ENCODE measurements around the gene C9orf43. TPM values are rescaled to one million over a fixed set of nuclear protein-coding genes. Genes with fewer than 3 reads are reported as not detected.

C9orf43 gene
- total and polyA plus RNA-seq, 10 of the 15 experiments (the other 5 are each of a cell fraction or from before 2014, with no cell fraction given): 0.08 to 0.79 (median 0.55) TPM

DNA sequence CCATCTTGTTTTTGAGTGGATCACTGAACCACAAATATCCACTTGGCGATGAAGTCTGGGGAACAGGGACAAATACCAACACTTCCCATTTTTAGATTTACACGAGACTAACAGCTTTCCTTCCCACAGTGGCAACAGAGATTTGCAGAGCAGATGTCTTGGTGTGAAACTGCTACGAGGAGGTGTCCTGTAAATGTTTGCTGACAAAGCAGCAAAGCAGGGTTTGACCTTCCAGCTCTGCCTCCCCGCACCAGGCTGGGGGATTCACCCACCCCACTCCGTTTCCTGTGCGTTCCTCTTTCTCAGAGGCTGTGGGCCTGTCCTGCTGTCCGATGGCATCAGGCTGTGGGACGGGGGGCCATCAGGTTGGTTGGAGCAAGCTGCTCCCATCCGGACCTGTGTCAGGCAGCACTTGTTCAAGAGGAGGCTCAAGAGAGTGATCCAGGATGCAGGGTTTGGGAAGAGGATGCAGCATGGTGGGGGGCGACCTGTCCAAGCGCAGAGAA, 52.3 kb downstream of the C9orf43 start:
- no peak overlapping the region for H3K4me2 ChIP-seq (ENCODE audit: control insufficient read depth, insufficient read depth)
- ChIA-PET CTCF (no interaction called here), SMC1A (ENCODE audit: uncharacterized antibody, unreplicated experiment) (interaction anchor here (1.0 to 2.3 kb wide), 5 partner anchors 8 to 129 kb away, joined by 3 to 7 read pairs (median 3); no protein-coding TSS in a partner anchor), RAD21 (ENCODE audit: unreplicated experiment) (no interaction called here), POLR2A (no interaction called here)
- no peaks in the 10 kb centered on the region; the same call in 1 of the 3 replicates for H3K9me3 ChIP-seq (replicated peaks; ENCODE audit: control insufficient read depth, insufficient read depth, low read length)
- ATAC-seq (no peak), DNase-seq (ENCODE audit: low read depth, low spot score) (no peak), FAIRE-seq (no peak)
- H3K4me3 ChIP-seq: no peak overlapping the region
- H3K27me3 ChIP-seq (replicated peaks in 1 of 2; ENCODE audit: control insufficient read depth in 2 of 2, insufficient read depth in 2 of 2, low read length in 1 of 2): no peaks in the 10 kb centered on the region
- H3K79me2 ChIP-seq (ENCODE audit: control insufficient read depth, insufficient read depth, low read length): no peaks in the 10 kb centered on the region
- TF ChIP-seq CHD2 (IDR thresholded peaks at IDR 0.05; ENCODE audit: borderline replicate concordance, low read depth, low read length): no peak
- no peak for TF ChIP-seq HDAC6 (IDR thresholded peaks at IDR 0.05; ENCODE audit: unreplicated experiment)
- TF ChIP-seq SPI1 (IDR thresholded peaks at IDR 0.05; ENCODE audit: borderline replicate concordance, insufficient read depth, low read depth, low read length): no peak
- TF ChIP-seq, protein P1, sequence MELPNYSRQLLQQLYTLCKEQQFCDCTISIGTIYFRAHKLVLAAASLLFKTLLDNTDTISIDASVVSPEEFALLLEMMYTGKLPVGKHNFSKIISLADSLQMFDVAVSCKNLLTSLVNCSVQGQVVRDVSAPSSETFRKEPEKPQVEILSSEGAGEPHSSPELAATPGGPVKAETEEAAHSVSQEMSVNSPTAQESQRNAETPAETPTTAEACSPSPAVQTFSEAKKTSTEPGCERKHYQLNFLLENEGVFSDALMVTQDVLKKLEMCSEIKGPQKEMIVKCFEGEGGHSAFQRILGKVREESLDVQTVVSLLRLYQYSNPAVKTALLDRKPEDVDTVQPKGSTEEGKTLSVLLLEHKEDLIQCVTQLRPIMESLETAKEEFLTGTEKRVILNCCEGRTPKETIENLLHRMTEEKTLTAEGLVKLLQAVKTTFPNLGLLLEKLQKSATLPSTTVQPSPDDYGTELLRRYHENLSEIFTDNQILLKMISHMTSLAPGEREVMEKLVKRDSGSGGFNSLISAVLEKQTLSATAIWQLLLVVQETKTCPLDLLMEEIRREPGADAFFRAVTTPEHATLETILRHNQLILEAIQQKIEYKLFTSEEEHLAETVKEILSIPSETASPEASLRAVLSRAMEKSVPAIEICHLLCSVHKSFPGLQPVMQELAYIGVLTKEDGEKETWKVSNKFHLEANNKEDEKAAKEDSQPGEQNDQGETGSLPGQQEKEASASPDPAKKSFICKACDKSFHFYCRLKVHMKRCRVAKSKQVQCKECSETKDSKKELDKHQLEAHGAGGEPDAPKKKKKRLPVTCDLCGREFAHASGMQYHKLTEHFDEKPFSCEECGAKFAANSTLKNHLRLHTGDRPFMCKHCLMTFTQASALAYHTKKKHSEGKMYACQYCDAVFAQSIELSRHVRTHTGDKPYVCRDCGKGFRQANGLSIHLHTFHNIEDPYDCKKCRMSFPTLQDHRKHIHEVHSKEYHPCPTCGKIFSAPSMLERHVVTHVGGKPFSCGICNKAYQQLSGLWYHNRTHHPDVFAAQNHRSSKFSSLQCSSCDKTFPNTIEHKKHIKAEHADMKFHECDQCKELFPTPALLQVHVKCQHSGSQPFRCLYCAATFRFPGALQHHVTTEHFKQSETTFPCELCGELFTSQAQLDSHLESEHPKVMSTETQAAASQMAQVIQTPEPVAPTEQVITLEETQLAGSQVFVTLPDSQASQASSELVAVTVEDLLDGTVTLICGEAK (IDR thresholded peaks at IDR 0.05; ENCODE audit: borderline replicate concordance): no peak
- no peak for TF ChIP-seq NR2C2 (IDR thresholded peaks at IDR 0.05; ENCODE audit: borderline replicate concordance, control insufficient read depth, insufficient read length, low read depth)
- TF ChIP-seq CEBPZ (IDR thresholded peaks at IDR 0.05; ENCODE audit: low read depth, low read length): no peak
- TF ChIP-seq SP1 (IDR thresholded peaks at IDR 0.05; ENCODE audit: low read depth, low read length): no peak
- TF ChIP-seq ZBTB4 (CRISPR knock-in tag; IDR thresholded peaks at IDR 0.05): no peak
- TF ChIP-seq RB1 (IDR thresholded peaks at IDR 0.05; ENCODE audit: borderline replicate concordance): no peak
- TF ChIP-seq MEF2B (IDR thresholded peaks at IDR 0.05; ENCODE audit: partially characterized antibody, poor library complexity, severe bottlenecking): no peak
- TF ChIP-seq EZH2 (IDR thresholded peaks at IDR 0.05; ENCODE audit: borderline replicate concordance, control insufficient read depth, low read depth, low read length): no peak
- TF ChIP-seq CBX3 (IDR thresholded peaks at IDR 0.05; ENCODE audit: borderline replicate concordance, low read depth): no peak
- no peak for TF ChIP-seq SUPT20H (IDR thresholded peaks at IDR 0.05; ENCODE audit: borderline replicate concordance, control insufficient read depth, low read depth, low read length)
- intact Hi-C loops (cut with micrococcal nuclease; ENCODE audit: unreplicated experiment): no loop called here
- no peaks in the 10 kb centered on the region for H3K4me1 ChIP-seq (ENCODE audit: control insufficient read depth, insufficient read depth, low read length)
- in situ Hi-C loops (cut with MboI): loop anchor here (25.0 kb wide), 1 partner anchor 574 kb away; no protein-coding TSS in a partner anchor
- no peak overlapping the region for H3K27ac ChIP-seq (ENCODE audit: control insufficient read depth, insufficient read depth)
- no TSS peak for BruUV-seq (replicated peaks)
- H2AFZ ChIP-seq (ENCODE audit: control insufficient read depth, low read depth, low read length): no peak overlapping the region
- WGBS (ENCODE audit: insufficient coverage, insufficient replicate concordance, low lambda C conversion rate, missing lambda C conversion rate): 38% methylated on average over 11 of the region's 11 CpGs
- no peaks in the 10 kb centered on the region for H4K20me1 ChIP-seq (ENCODE audit: control insufficient read depth, insufficient read depth)
- H3K36me3 ChIP-seq (ENCODE audit: control insufficient read depth in 2 of 2, insufficient read depth in 2 of 2, low read length in 1 of 2): no peaks in the 10 kb centered on the region
- no peak overlapping the region for H3K9ac ChIP-seq (ENCODE audit: control insufficient read depth, insufficient read depth, low read length)
